SK-N-SH (cell line): ENCODE measurements around the gene LEKR1. TPM values are rescaled to one million over a fixed set of nuclear protein-coding genes. Genes with fewer than 3 reads are reported as not detected.

ENCODE experiments used
- CTCF ChIA-PET: fragments of 300-600, 350-600 bp; formaldehyde crosslinking; extraction: SDS; loops from one replicate; lab custom pipeline; 2021; lab: Yijun Ruan, JAX
- POLR2A ChIA-PET: fragments of 350-600 bp; sonication (Branson Sonifier 250); formaldehyde crosslinking; extraction: SDS; loops from one replicate; lab custom pipeline; 2020; ENCODE audit warnings: antibody characterized with exemption, inconsistent platforms; lab: Yijun Ruan, JAX
- DNase-seq: peaks from one replicate; pipeline ENCODE4 v3.0.0; 2012
- H2AFZ ChIP-seq: fragments of 200-600 bp; sonication (generic); 2 replicates; pipeline ENCODE4 v1.8.1; 2016; ENCODE audit warnings: antibody characterized with exemption, mild to moderate bottlenecking, low read depth
- H3F3A ChIP-seq: fragments of 200-600 bp; sonication (generic); replicated peaks from 2 replicates; pipeline ENCODE3; 2016; ENCODE audit warnings: antibody characterized with exemption, mild to moderate bottlenecking; ENCODE audit not compliant: insufficient read depth
- H3K27ac ChIP-seq, 2 experiments: fragments of 200-500 bp in 1 of 2; fragments of 200-600 bp in 1 of 2; sonication (Bioruptor generic) in 1 of 2; sonication (generic), shearing (Covaris generic) in 1 of 2; 2 replicates each; pipeline versions ENCODE4 v1.5.1 to v1.6.1; 2014 to 2016; ENCODE audit warnings: low read depth in 2 of 2, inconsistent platforms in 1 of 2, low read length in 1 of 2, mild to moderate bottlenecking in 1 of 2, mixed read lengths in 1 of 2
- H3K27me3 ChIP-seq: fragments of 200-600 bp; sonication (generic), shearing (Covaris generic); 2 replicates; pipeline ENCODE4 v1.6.1; 2016; ENCODE audit warnings: mixed run types; ENCODE audit not compliant: insufficient read depth
- H3K36me3 ChIP-seq, 2 experiments: fragments of 200-500 bp in 1 of 2; fragments of 200-600 bp in 1 of 2; sonication (Bioruptor generic) in 1 of 2; sonication (generic) in 1 of 2; replicated peaks in 1 of 2; 2 replicates each; pipeline versions ENCODE3 to v1.5.1; 2014 to 2016; ENCODE audit warnings: low read length in 1 of 2, mild to moderate bottlenecking in 1 of 2; ENCODE audit not compliant: insufficient read depth in 2 of 2, control insufficient read depth in 1 of 2
- H3K4me1 ChIP-seq, 2 experiments: fragments of 200-500 bp in 1 of 2; fragments of 200-600 bp in 1 of 2; sonication (Bioruptor generic) in 1 of 2; sonication (generic), shearing (Covaris generic) in 1 of 2; 2 replicates each; pipeline versions ENCODE4 v1.5.1 to v1.6.1; 2014 to 2016; ENCODE audit warnings: low read depth in 1 of 2, low read length in 1 of 2, mixed run types in 1 of 2; ENCODE audit not compliant: insufficient read depth in 2 of 2, control insufficient read depth in 1 of 2
- H3K4me2 ChIP-seq: fragments of 200-600 bp; sonication (generic), shearing (Covaris generic); 2 replicates; pipeline ENCODE4 v1.6.1; 2017; ENCODE audit warnings: mixed run types
- H3K4me3 ChIP-seq, 2 experiments: fragments of 200-500 bp in 1 of 2; fragments of 200-600 bp in 1 of 2; sonication (Bioruptor generic) in 1 of 2; sonication (generic), shearing (Covaris generic) in 1 of 2; 2 replicates each; pipeline versions ENCODE4 v1.5.1 to v1.8.1; 2014 to 2016; ENCODE audit warnings: low read depth in 2 of 2, inconsistent platforms in 1 of 2, low read length in 1 of 2, mild to moderate bottlenecking in 1 of 2, mixed read lengths in 1 of 2, moderate library complexity in 1 of 2
- H3K79me2 ChIP-seq: fragments of 200-600 bp; sonication (generic); 2 replicates; pipeline ENCODE4 v1.8.1; 2017; ENCODE audit warnings: mild to moderate bottlenecking; ENCODE audit not compliant: insufficient read depth
- H3K9ac ChIP-seq: fragments of 200-600 bp; sonication (generic); 2 replicates; pipeline ENCODE4 v1.6.1; 2017; ENCODE audit warnings: mixed run types
- H3K9me2 ChIP-seq: fragments of 200-600 bp; sonication (generic); 2 replicates; pipeline ENCODE4 v1.6.1; 2017; ENCODE audit warnings: mixed run types
- H3K9me3 ChIP-seq: fragments of 200-600 bp; sonication (generic); 2 replicates; pipeline ENCODE4 v1.6.1; 2017; ENCODE audit warnings: mixed run types, mild to moderate bottlenecking, moderate library complexity
- H4K20me1 ChIP-seq: fragments of 200-600 bp; sonication (generic); 2 replicates; pipeline ENCODE4 v1.6.1; 2017; ENCODE audit warnings: mild to moderate bottlenecking, mixed run types; ENCODE audit not compliant: insufficient read depth
- CTCF ChIP-seq: fragments of 200-600 bp; sonication (generic); IDR thresholded peaks from 2 replicates; pipeline ENCODE4 v1.6.1; 2017; ENCODE audit warnings: antibody characterized with exemption, mild to moderate bottlenecking, moderate library complexity
- EZH2phosphoT487 ChIP-seq: fragments of 200-600 bp; sonication (generic); IDR thresholded peaks from 2 replicates; pipeline ENCODE4 v1.6.1; 2017; ENCODE audit warnings: low read depth, mixed run types, mild to moderate bottlenecking, antibody characterized with exemption, moderate library complexity, borderline replicate concordance
- FOSL2 ChIP-seq: IDR thresholded peaks from 2 replicates; pipeline ENCODE4 v1.4.0; 2012; ENCODE audit warnings: low read depth, mild to moderate bottlenecking, moderate library complexity, borderline replicate concordance
- IRF3 ChIP-seq: fragments of 150-350 bp; IDR thresholded peaks from 2 replicates; pipeline ENCODE4 v1.6.1; 2016; ENCODE audit warnings: mild to moderate bottlenecking, low read depth, low read length
- NFIC ChIP-seq: IDR thresholded peaks from 2 replicates; pipeline ENCODE4 v1.4.0; 2012; ENCODE audit warnings: borderline replicate concordance
- POLR2AphosphoS5 ChIP-seq: IDR thresholded peaks from 2 replicates; pipeline ENCODE4 v1.6.1; 2012; ENCODE audit warnings: low read depth, low read length
- RFX5 ChIP-seq: IDR thresholded peaks from 2 replicates; pipeline ENCODE4 v1.6.1; 2012; ENCODE audit warnings: mild to moderate bottlenecking, improper control_type of control experiment, low read length
- RXRA ChIP-seq: IDR thresholded peaks from 2 replicates; pipeline ENCODE4 v1.4.0; 2012; ENCODE audit warnings: low read depth, mild to moderate bottlenecking, borderline replicate concordance
- SIN3A ChIP-seq: IDR thresholded peaks from 2 replicates; pipeline ENCODE4 v1.6.1; 2012; ENCODE audit warnings: low read depth, mild to moderate bottlenecking, low read length, moderate library complexity, borderline replicate concordance
- SMC3 ChIP-seq: IDR thresholded peaks from 2 replicates; pipeline ENCODE4 v1.6.1; 2012; ENCODE audit warnings: low read depth, low read length, improper control_type of control experiment
- TAF1 ChIP-seq: IDR thresholded peaks from 2 replicates; pipeline ENCODE4 v1.6.1; 2012; ENCODE audit warnings: low read depth, mild to moderate bottlenecking, low read length, moderate library complexity, borderline replicate concordance
- USF1 ChIP-seq: IDR thresholded peaks from 2 replicates; pipeline ENCODE4 v1.4.0; 2012; ENCODE audit warnings: low read depth, borderline replicate concordance
- USF2 ChIP-seq: fragments of 150-350 bp; IDR thresholded peaks from 2 replicates; pipeline ENCODE4 v1.6.1; 2017; ENCODE audit warnings: antibody characterized with exemption, low read length, low read depth, borderline replicate concordance
- YY1 ChIP-seq: IDR thresholded peaks from 2 replicates; pipeline ENCODE4 v1.4.0; 2012; ENCODE audit warnings: low read depth, mild to moderate bottlenecking
- WGBS: methylation state at CpG from one replicate; pipeline ENCODE4 v1.1.6; 2017; ENCODE audit warnings: low lambda C conversion rate; 5-methylcytosine and 5-hydroxymethylcytosine counted together
- polyA plus RNA-seq, 3 experiments: library from polyadenylated mRNA; depleted of rRNA; stranded (reverse); fragments of >200 nt; gene quantifications; 2 replicates each; pipeline ENCODE4 v1.2.3, GENCODE V29; 2012

The LEKR1 gene
- polyA plus RNA-seq, 1 of the 3 experiments (the other 2 are of a cell fraction): 0.30 TPM

- DNase-seq: no peak
- H3K9me2 ChIP-seq: no peaks in the 10 kb centered on the region
- no peaks in the 10 kb centered on the region for H3K27me3 ChIP-seq
- CTCF ChIA-PET: interaction anchor here (1.7 kb wide), 1 partner anchor 21 kb away, joined by 4 read pairs; no protein-coding TSS in a partner anchor
- H3F3A ChIP-seq: no peaks in the 10 kb centered on the region
- no peak overlapping the region for H2AFZ ChIP-seq
- no peaks in the 10 kb centered on the region for H3K79me2 ChIP-seq
- no peaks in the 10 kb centered on the region for H3K36me3 ChIP-seq
- 79% methylated on average over 4 of the region's 4 CpGs for WGBS
- no peaks in the 10 kb centered on the region for H4K20me1 ChIP-seq
- no peak overlapping the region for H3K4me2 ChIP-seq
- H3K27ac ChIP-seq: no peak overlapping the region
- no peak overlapping the region for H3K4me3 ChIP-seq
- no peak for TF ChIP-seq IRF3
- no peak for TF ChIP-seq TAF1
- no peak for TF ChIP-seq RFX5
- TF ChIP-seq POLR2AphosphoS5: no peak
- TF ChIP-seq CTCF: no peak
- no peak for TF ChIP-seq NFIC
- no peak for TF ChIP-seq USF2
- no peak for TF ChIP-seq FOSL2
- no peak for TF ChIP-seq EZH2phosphoT487
- H3K9me3 ChIP-seq: no peaks in the 10 kb centered on the region
- H3K4me1 ChIP-seq: no peaks in the 10 kb centered on the region
- POLR2A ChIA-PET: no interaction called here
- no peak overlapping the region for H3K9ac ChIP-seq
These were observed 115.2 kb downstream of the LEKR1 start for GRCh38 chr3:156941311-156941710.

GRCh38 chr3:156948402-156949210, 122.5 kb downstream of the LEKR1 start:
- Histone ChIP-seq H3K79me2 (no peaks in the 10 kb centered on the region), H3K9me2 (no peaks in the 10 kb centered on the region), H3K27me3 (no peaks in the 10 kb centered on the region; the same call in 1 of the 2 replicates), H3K36me3 (no peaks in the 10 kb centered on the region), H3K4me3 (no peak overlapping the region), H3K9me3 (no peaks in the 10 kb centered on the region; the same call in 1 of the 2 replicates), H3K9ac (no peak overlapping the region), H2AFZ (no peak overlapping the region), H3K4me2 (no peak overlapping the region), H3K4me1 (no peaks in the 10 kb centered on the region), H4K20me1 (no peaks in the 10 kb centered on the region), H3K27ac (no peak overlapping the region), H3F3A (no peaks in the 10 kb centered on the region)
- CTCF ChIA-PET: no interaction called here
- 74% methylated on average over 2 of the region's 2 CpGs for WGBS
- POLR2A ChIA-PET: no interaction called here
- no peak for DNase-seq
- no peak for TF ChIP-seq YY1
- TF ChIP-seq IRF3: no peak
- no peak for TF ChIP-seq FOSL2
- no peak for TF ChIP-seq USF1
- TF ChIP-seq RXRA: no peak
- no peak for TF ChIP-seq USF2
- TF ChIP-seq SIN3A: no peak
- TF ChIP-seq POLR2AphosphoS5: no peak
- TF ChIP-seq EZH2phosphoT487: no peak
- no peak for TF ChIP-seq SMC3
